ENCODE data around the gene CA6. TPM values are rescaled to one million over a fixed set of nuclear protein-coding genes. Genes with fewer than 3 reads are reported as not detected.
A peak's percentile ranks its signal among the peaks of the same experiment; 100 is the strongest.
"Not testable (repeated sequence)": the region's sequence is repeated elsewhere in the genome, so short reads cannot be mapped to it uniquely, and the experiment has no call there.

The CA6 gene
- total RNA-seq, 3 donors from 2014 or later (not counting 1 experiment from before 2014, with no cell fraction given): not detected

GRCh38 chr1:8966606-8967005, 20.9 kb downstream of the CA6 start:
- no peak overlapping the region for H3K27ac ChIP-seq (ENCODE audit: low read length)
- DNase-seq (no peak), ATAC-seq (no peak)
- H3K4me3 Mint-ChIP-seq: no peak overlapping the region
- peaks cover 0 to 4% of the 10 kb centered on the region in 2 donors for H3K27me3 Mint-ChIP-seq (ENCODE audit: low read depth in 2 of 2)
- no peak overlapping the region for H3K27ac Mint-ChIP-seq
- H3K4me1 ChIP-seq (ENCODE audit: control insufficient read depth, insufficient read depth, low read length): peaks cover 11% of the 10 kb centered on the region
- H3K4me3 ChIP-seq (ENCODE audit: low read length): no peak overlapping the region
- no peaks in the 10 kb centered on the region for H3K9me3 ChIP-seq (ENCODE audit: control insufficient read depth, insufficient read depth, low read length)
- H3K9me3 Mint-ChIP-seq: no peaks in the 10 kb centered on the region
- TF ChIP-seq, protein P1, sequence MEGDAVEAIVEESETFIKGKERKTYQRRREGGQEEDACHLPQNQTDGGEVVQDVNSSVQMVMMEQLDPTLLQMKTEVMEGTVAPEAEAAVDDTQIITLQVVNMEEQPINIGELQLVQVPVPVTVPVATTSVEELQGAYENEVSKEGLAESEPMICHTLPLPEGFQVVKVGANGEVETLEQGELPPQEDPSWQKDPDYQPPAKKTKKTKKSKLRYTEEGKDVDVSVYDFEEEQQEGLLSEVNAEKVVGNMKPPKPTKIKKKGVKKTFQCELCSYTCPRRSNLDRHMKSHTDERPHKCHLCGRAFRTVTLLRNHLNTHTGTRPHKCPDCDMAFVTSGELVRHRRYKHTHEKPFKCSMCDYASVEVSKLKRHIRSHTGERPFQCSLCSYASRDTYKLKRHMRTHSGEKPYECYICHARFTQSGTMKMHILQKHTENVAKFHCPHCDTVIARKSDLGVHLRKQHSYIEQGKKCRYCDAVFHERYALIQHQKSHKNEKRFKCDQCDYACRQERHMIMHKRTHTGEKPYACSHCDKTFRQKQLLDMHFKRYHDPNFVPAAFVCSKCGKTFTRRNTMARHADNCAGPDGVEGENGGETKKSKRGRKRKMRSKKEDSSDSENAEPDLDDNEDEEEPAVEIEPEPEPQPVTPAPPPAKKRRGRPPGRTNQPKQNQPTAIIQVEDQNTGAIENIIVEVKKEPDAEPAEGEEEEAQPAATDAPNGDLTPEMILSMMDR (IDR thresholded peaks at IDR 0.05): no peak
- no peaks in the 10 kb centered on the region for H3K27me3 ChIP-seq (ENCODE audit: control insufficient read depth, insufficient read depth, low read length)
- no peaks in the 10 kb centered on the region for H3K36me3 ChIP-seq (ENCODE audit: control insufficient read depth, insufficient read depth, low read length)
- H3K4me1 Mint-ChIP-seq: peaks cover 8 to 20% of the 10 kb centered on the region in 2 donors
- 95% methylated on average over 4 of the region's 4 CpGs for WGBS (ENCODE audit: insufficient coverage)
- H3K36me3 Mint-ChIP-seq: no peaks in the 10 kb centered on the region
- intact Hi-C loops (cut with micrococcal nuclease): no loop called here

DNA sequence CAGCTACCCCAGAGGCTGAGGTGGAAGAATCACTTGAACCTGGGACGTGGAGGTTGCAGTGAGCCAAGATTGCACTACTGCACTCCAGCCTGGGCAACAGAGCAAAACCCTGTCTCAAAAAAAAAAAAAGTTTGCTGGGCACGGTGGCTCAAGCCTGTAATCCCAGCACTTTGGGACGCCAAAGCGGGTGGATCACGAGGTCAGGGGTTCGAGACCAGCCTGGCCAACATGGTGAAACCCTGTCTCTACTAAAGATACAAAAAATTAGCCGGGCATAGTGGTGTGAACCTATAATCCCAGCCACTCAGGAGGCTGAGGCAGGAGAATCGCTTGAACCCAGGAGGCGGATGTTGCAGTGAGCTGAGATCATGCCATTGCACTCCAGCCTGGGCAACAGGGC, 23.2 kb downstream of the CA6 start:
- ATAC-seq; H3K36me3 ChIP-seq (ENCODE audit: control insufficient read depth, insufficient read depth, low read length); H3K27ac ChIP-seq (ENCODE audit: low read length); DNase-seq; H3K27ac Mint-ChIP-seq; intact Hi-C loops (cut with micrococcal nuclease); H3K27me3 Mint-ChIP-seq (ENCODE audit: low read depth in 2 of 2); H3K9me3 Mint-ChIP-seq; H3K9me3 ChIP-seq (ENCODE audit: control insufficient read depth, insufficient read depth, low read length); H3K36me3 Mint-ChIP-seq; H3K27me3 ChIP-seq (ENCODE audit: control insufficient read depth, insufficient read depth, low read length); H3K4me3 ChIP-seq (ENCODE audit: low read length): not testable (repeated sequence)
- H3K4me1 ChIP-seq (ENCODE audit: control insufficient read depth, insufficient read depth, low read length): peaks cover 15% of the 10 kb centered on the region
- 92% methylated on average over 9 of the region's 9 CpGs for WGBS (ENCODE audit: insufficient coverage)
- Mint-ChIP-seq H3K4me1 (peaks cover 13 to 15% of the 10 kb centered on the region in 2 donors), H3K4me3 (peak overlapping the region; percentile 0)

DNA sequence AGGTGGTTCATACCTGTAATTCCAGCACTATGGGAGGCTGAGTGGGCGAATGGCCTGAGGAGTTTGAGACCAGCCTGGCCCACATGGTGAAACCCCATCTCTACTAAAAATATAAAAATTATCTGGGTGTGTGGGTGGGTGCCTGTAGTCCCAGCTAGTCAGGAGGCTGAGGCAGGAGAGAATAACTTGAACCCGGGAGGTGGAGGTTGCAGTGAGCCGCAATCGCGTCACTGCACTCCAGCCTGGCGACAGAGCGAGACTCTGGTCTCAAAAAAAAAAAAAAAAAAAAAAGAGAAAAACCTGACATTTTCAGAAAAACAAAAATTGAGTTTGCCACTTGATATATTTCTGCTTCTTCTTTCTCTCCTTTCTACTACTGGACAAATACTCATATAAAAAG, 24.3 kb downstream of the CA6 start:
- H3K27ac Mint-ChIP-seq: no peak overlapping the region
- H3K27me3 ChIP-seq (ENCODE audit: control insufficient read depth, insufficient read depth, low read length): no peaks in the 10 kb centered on the region
- DNase-seq (peak in 1 of 2 donors; percentile 61), ATAC-seq (no peak)
- peaks cover 13 to 15% of the 10 kb centered on the region in 2 donors for H3K4me1 Mint-ChIP-seq
- no peaks in the 10 kb centered on the region for H3K36me3 Mint-ChIP-seq
- no peaks in the 10 kb centered on the region for H3K9me3 Mint-ChIP-seq
- H3K4me3 Mint-ChIP-seq: no peak overlapping the region
- no peak overlapping the region for H3K4me3 ChIP-seq (ENCODE audit: low read length)
- intact Hi-C loops (cut with micrococcal nuclease): no loop called here
- H3K27me3 Mint-ChIP-seq (ENCODE audit: low read depth in 2 of 2): no peaks in the 10 kb centered on the region
- no peak overlapping the region for H3K27ac ChIP-seq (ENCODE audit: low read length)
- no peaks in the 10 kb centered on the region for H3K9me3 ChIP-seq (ENCODE audit: control insufficient read depth, insufficient read depth, low read length)
- no peaks in the 10 kb centered on the region for H3K36me3 ChIP-seq (ENCODE audit: control insufficient read depth, insufficient read depth, low read length)
- WGBS (ENCODE audit: insufficient coverage): 98% methylated on average over 6 of the region's 7 CpGs
- TF ChIP-seq, protein P1 (IDR thresholded peaks at IDR 0.05): no peak
- peaks cover 15% of the 10 kb centered on the region for H3K4me1 ChIP-seq (ENCODE audit: control insufficient read depth, insufficient read depth, low read length)

GRCh38 chr1:8970870-8971337, 25.2 kb downstream of the CA6 start:
- DNase-seq (peak in 1 of 2 donors; percentile 78), ATAC-seq (peak; percentile 78 to 96 (median 96))
- WGBS (ENCODE audit: insufficient coverage): 2% methylated on average over 9 of the region's 9 CpGs
- H3K27me3 Mint-ChIP-seq (ENCODE audit: low read depth in 2 of 2): no peaks in the 10 kb centered on the region
- TF ChIP-seq, protein P1 (IDR thresholded peaks at IDR 0.05): no peak
- H3K4me1 ChIP-seq (ENCODE audit: control insufficient read depth, insufficient read depth, low read length): peaks cover 15% of the 10 kb centered on the region
- H3K27ac ChIP-seq (ENCODE audit: low read length): no peak overlapping the region
- H3K36me3 Mint-ChIP-seq: no peaks in the 10 kb centered on the region
- peaks cover 13 to 15% of the 10 kb centered on the region in 2 donors for H3K4me1 Mint-ChIP-seq
- no peaks in the 10 kb centered on the region for H3K27me3 ChIP-seq (ENCODE audit: control insufficient read depth, insufficient read depth, low read length)
- intact Hi-C loops (cut with micrococcal nuclease): no loop called here
- peak overlapping the region in 1 of 2 donors; percentile 52 for H3K27ac Mint-ChIP-seq
- H3K9me3 ChIP-seq (ENCODE audit: control insufficient read depth, insufficient read depth, low read length): no peaks in the 10 kb centered on the region
- H3K9me3 Mint-ChIP-seq: no peaks in the 10 kb centered on the region
- H3K4me3 ChIP-seq (ENCODE audit: low read length): no peak overlapping the region
- peak overlapping the region; percentile 62 for H3K4me3 Mint-ChIP-seq
- H3K36me3 ChIP-seq (ENCODE audit: control insufficient read depth, insufficient read depth, low read length): no peaks in the 10 kb centered on the region

Data from natural killer cell (primary cell).